ENCODE measurements around the gene KDF1.
"Not testable (repeated sequence)": the region's sequence is repeated elsewhere in the genome, so short reads cannot be mapped to it uniquely, and the experiment has no call there.

KDF1 gene

GRCh38 chr1:26956321-26956720 lies 3.9 kb downstream of the KDF1 start:
- no peak for DNase-seq (ENCODE audit: low spot score)

- DNase-seq (ENCODE audit: low spot score), result no peak
These were observed 6.9 kb downstream of the KDF1 start for GRCh38 chr1:26953374-26953773.

- DNase-seq (ENCODE audit: low spot score), result no peak
These were observed 8.3 kb downstream of the KDF1 start for GRCh38 chr1:26951821-26952497.

- no peak for DNase-seq (ENCODE audit: low spot score)
These were observed 9.1 kb downstream of the KDF1 start for GRCh38 chr1:26951216-26951615.

- no peak for DNase-seq (ENCODE audit: low spot score)
These were observed 9.7 kb downstream of the KDF1 start for GRCh38 chr1:26950602-26951001.

- DNase-seq (ENCODE audit: low spot score), result no peak
These were observed 10.3 kb downstream of the KDF1 start for GRCh38 chr1:26949926-26950319.

GRCh38 chr1:26949266-26949925 lies 10.9 kb downstream of the KDF1 start:
- no peak for DNase-seq (ENCODE audit: low spot score)

GRCh38 chr1:26948725-26949057 lies 11.6 kb downstream of the KDF1 start:
- DNase-seq (ENCODE audit: low spot score), result not testable (repeated sequence)

GRCh38 chr1:26946270-26946669 lies 14.0 kb downstream of the KDF1 start:
- DNase-seq (ENCODE audit: low spot score), result no peak

GRCh38 chr1:26945728-26946127 lies 14.5 kb downstream of the KDF1 start:
- DNase-seq (ENCODE audit: low spot score), result no peak

GRCh38 chr1:26945138-26945537 lies 15.1 kb downstream of the KDF1 start:
- DNase-seq (ENCODE audit: low spot score), result no peak

- DNase-seq (ENCODE audit: low spot score), result no peak
These were observed 17.6 kb downstream of the KDF1 start for GRCh38 chr1:26942656-26943055.

- DNase-seq (ENCODE audit: low spot score), result no peak
These were observed 19.0 kb downstream of the KDF1 start for GRCh38 chr1:26941311-26941710.

GRCh38 chr1:26938659-26939025 lies 21.6 kb downstream of the KDF1 start:
- no peak for DNase-seq (ENCODE audit: low spot score)

- DNase-seq (ENCODE audit: low spot score), result no peak
These were observed 22.1 kb downstream of the KDF1 start for GRCh38 chr1:26938004-26938658.

GRCh38 chr1:26936823-26937222 lies 23.4 kb downstream of the KDF1 start:
- DNase-seq (ENCODE audit: low spot score), result no peak

- no peak for DNase-seq (ENCODE audit: low spot score)
These were observed 27.7 kb downstream of the KDF1 start for GRCh38 chr1:26932531-26932930.

- DNase-seq (ENCODE audit: low spot score), result no peak
These were observed 36.6 kb downstream of the KDF1 start for GRCh38 chr1:26923711-26924110.

GRCh38 chr1:26922901-26923300 lies 37.4 kb downstream of the KDF1 start:
- no peak for DNase-seq (ENCODE audit: low spot score)

GRCh38 chr1:26922431-26922729 lies 37.9 kb downstream of the KDF1 start:
- DNase-seq (ENCODE audit: low spot score), result no peak

- DNase-seq (ENCODE audit: low spot score), result peak; percentile 98
These were observed 38.5 kb downstream of the KDF1 start, which contains the start of gene NUDC for GRCh38 chr1:26921540-26922430. Gene NUDC, plus strand, starts transcription at chr1:26921743. Its CDS starts 106 bp downstream, at chr1:26921849.

- no peak for DNase-seq (ENCODE audit: low spot score)
These were observed 39.1 kb downstream of the KDF1 start for GRCh38 chr1:26921126-26921539.
